CD4-positive, alpha-beta T cell (primary cell): Measurements from ENCODE around the gene CRYGN. TPM values are rescaled to one million over a fixed set of nuclear protein-coding genes. Genes with fewer than 3 reads are reported as not detected.
A peak's percentile ranks its signal among the peaks of the same experiment; 100 is the strongest.

Experiments used
- ATAC-seq: fragments of 200-7000 bp; cut with Tn5 transposase; one replicate; pipeline ENCODE4 v1.10.0; 2022; ENCODE audit warnings: mild to moderate bottlenecking; ENCODE audit not compliant: poor library complexity
- CTCF ChIA-PET: fragments of 350-600 bp; sonication (Branson Sonifier 250); formaldehyde crosslinking; loops from one replicate; lab custom pipeline; 2021; ENCODE audit warnings: antibody characterized with exemption, inconsistent platforms; lab: Charles Lee
- POLR2A ChIA-PET: fragments of 350-600 bp; sonication (Branson Sonifier 250); formaldehyde crosslinking; loops from one replicate; lab custom pipeline; 2021; ENCODE audit warnings: antibody characterized with exemption, inconsistent platforms; lab: Charles Lee
- DNase-seq, 14 experiments: peaks; one replicate each; pipeline ENCODE4 v3.0.0-alpha.2; 2013 to 2020; ENCODE audit warnings: mixed read lengths in 2 of 14
- H3K27ac ChIP-seq, 2 donors: one replicate each; pipeline versions ENCODE4 v1.5.1 to v1.7.0; 2013; ENCODE audit warnings: low read length in 2 of 2, low read depth in 1 of 2, mild to moderate bottlenecking in 1 of 2
- H3K27me3 ChIP-seq, 2 experiments: 1 replicate in 1 of 2; 2 replicates in 1 of 2; pipeline versions ENCODE4 v1.6.1 to v1.7.0; 2013; ENCODE audit warnings: low read length in 2 of 2, control low read depth in 1 of 2, mild to moderate bottlenecking in 1 of 2, moderate library complexity in 1 of 2; ENCODE audit not compliant: insufficient read depth in 2 of 2, control insufficient read depth in 1 of 2
- H3K36me3 ChIP-seq: one replicate; pipeline ENCODE4 v1.6.1; 2013; ENCODE audit warnings: low read length, control low read depth; ENCODE audit not compliant: insufficient read depth
- H3K4me1 ChIP-seq: one replicate; pipeline ENCODE4 v1.6.1; 2013; ENCODE audit warnings: low read length, control low read depth; ENCODE audit not compliant: insufficient read depth
- H3K4me3 ChIP-seq: one replicate; pipeline ENCODE4 v1.5.1; 2013; ENCODE audit warnings: mild to moderate bottlenecking, low read length, moderate library complexity
- H3K9me3 ChIP-seq, 2 experiments: 1 replicate in 1 of 2; 2 replicates in 1 of 2; pipeline versions ENCODE4 v1.6.1 to v1.7.0; 2013; ENCODE audit warnings: low read length in 2 of 2, mild to moderate bottlenecking in 2 of 2, control low read depth in 1 of 2, moderate library complexity in 1 of 2; ENCODE audit not compliant: control insufficient read depth in 1 of 2, insufficient read depth in 1 of 2
- H3K27ac Mint-ChIP-seq: one replicate; pipeline ENCODE4 v1.8.0; 2020; ENCODE audit warnings: mixed read lengths
- H3K27me3 Mint-ChIP-seq: one replicate; pipeline ENCODE4 v1.8.0; 2021; ENCODE audit warnings: mixed read lengths
- H3K36me3 Mint-ChIP-seq: one replicate; pipeline ENCODE4 v1.8.0; 2021; ENCODE audit warnings: low read depth, mixed read lengths
- H3K4me1 Mint-ChIP-seq: one replicate; pipeline ENCODE4 v1.8.0; 2021; ENCODE audit warnings: low read depth, mixed read lengths
- H3K4me3 Mint-ChIP-seq: one replicate; pipeline ENCODE4 v1.8.0; 2020; ENCODE audit warnings: mild to moderate bottlenecking, mixed read lengths
- H3K9me3 Mint-ChIP-seq: one replicate; pipeline ENCODE4 v1.8.0; 2020; ENCODE audit warnings: mixed read lengths
- intact Hi-C, 2 experiments: fragments of 100-400 bp; cut with DNase I in 1 of 2; cut with micrococcal nuclease in 1 of 2; formaldehyde crosslinking; loops; one replicate each; pipeline versions ENCODE4 v1.15.1 to v1.9.0; 2023 to 2025; cut with DNase I, micrococcal nuclease
- total RNA-seq, 174 experiments: library from RNA in 2 of 174; stranded (reverse) in 2 of 174; gene quantifications; one replicate each; pipeline ENCODE4 v1.2.3 and lab custom pipeline; 2021 to 2026
- TF ChIP-seq, protein P1 (sequence below): fragments of 200-600 bp; IDR thresholded peaks from one replicate; pipeline ENCODE4 v1.8.0; 2022; ENCODE audit warnings: antibody characterized with exemption, mild to moderate bottlenecking

The CRYGN gene
- total RNA-seq, 2 experiments from 2014 or later = 0.14 TPM; not detected in 1

DNA sequence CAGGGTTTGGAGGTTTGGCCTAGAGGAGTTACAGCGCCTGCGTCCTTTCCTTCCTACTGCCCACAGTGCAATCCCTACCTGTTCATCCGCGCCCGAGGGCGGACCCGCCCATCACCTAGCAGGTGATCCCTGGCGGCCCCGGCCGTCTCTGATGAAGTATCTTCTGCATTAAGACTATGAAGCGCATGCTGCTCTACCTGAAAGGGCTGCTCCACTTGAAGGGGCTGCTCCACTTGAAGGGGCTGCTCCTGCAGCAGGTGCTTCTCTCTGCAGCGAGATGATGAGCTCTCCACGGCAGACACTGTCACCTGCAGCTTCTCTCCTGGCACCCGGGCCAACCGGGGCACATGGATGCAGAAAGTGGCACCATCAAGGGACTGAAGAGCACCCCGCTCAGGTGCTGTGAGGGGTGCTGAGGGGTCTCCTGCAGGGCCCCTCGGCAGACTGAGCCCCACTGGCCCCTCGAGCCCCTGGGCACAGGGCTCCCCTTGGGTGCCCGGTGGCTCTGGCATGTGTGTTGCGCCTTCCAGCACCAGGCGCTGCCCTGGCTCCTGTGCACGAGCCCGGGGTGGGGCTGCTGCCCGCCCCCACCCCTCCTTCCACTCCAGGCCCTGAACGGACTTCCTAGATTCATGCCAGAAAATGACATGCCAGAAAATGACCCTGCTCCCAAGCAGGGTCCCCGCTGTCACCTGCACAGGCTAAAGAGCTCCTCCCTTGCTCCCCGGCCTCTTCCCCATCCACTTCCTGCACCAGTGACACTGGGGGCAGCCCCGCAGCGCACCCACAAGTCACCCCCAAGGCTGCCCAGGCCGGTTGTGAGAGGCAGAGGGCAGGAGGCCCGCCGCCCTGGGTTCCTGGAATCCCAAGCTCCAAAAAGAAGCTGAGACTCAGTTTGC is 59.5 kb downstream of the CRYGN start:
- CTCF ChIA-PET = interaction anchor here (1.3 to 1.6 kb wide), 3 partner anchors 12 to 68 kb away, joined by 3 to 5 read pairs (median 4); no protein-coding TSS in a partner anchor
- Mint-ChIP-seq H3K27ac (peak overlapping the region; percentile 55), H3K9me3 (no peaks in the 10 kb centered on the region), H3K4me1 (peaks cover 13% of the 10 kb centered on the region), H3K36me3 (peaks cover 29% of the 10 kb centered on the region), H3K4me3 (peak overlapping the region; percentile 54), H3K27me3 (peaks cover 18% of the 10 kb centered on the region)
- ATAC-seq (no peak), DNase-seq (no peak)
- peaks cover 31% of the 10 kb centered on the region for H3K36me3 ChIP-seq
- peaks cover 21% of the 10 kb centered on the region for H3K4me1 ChIP-seq
- H3K9me3 ChIP-seq = peaks cover 0 to 4% of the 10 kb centered on the region in 2 experiments
- TF ChIP-seq, protein P1, sequence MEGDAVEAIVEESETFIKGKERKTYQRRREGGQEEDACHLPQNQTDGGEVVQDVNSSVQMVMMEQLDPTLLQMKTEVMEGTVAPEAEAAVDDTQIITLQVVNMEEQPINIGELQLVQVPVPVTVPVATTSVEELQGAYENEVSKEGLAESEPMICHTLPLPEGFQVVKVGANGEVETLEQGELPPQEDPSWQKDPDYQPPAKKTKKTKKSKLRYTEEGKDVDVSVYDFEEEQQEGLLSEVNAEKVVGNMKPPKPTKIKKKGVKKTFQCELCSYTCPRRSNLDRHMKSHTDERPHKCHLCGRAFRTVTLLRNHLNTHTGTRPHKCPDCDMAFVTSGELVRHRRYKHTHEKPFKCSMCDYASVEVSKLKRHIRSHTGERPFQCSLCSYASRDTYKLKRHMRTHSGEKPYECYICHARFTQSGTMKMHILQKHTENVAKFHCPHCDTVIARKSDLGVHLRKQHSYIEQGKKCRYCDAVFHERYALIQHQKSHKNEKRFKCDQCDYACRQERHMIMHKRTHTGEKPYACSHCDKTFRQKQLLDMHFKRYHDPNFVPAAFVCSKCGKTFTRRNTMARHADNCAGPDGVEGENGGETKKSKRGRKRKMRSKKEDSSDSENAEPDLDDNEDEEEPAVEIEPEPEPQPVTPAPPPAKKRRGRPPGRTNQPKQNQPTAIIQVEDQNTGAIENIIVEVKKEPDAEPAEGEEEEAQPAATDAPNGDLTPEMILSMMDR = no peak
- H3K27ac ChIP-seq = peak overlapping the region; percentile 10 to 29
- POLR2A ChIA-PET = interaction anchor here (1.0 to 1.5 kb wide), 2 partner anchors 49 to 68 kb away, joined by 3 to 6 read pairs; no protein-coding TSS in a partner anchor
- no peak overlapping the region for H3K4me3 ChIP-seq
- H3K27me3 ChIP-seq = peaks cover 4 to 7% of the 10 kb centered on the region in 2 experiments
- intact Hi-C loops = loop anchor here in 1 of 2 experiments (2.0 kb wide), 1 partner anchor 28 kb away; no protein-coding TSS in a partner anchor

DNA sequence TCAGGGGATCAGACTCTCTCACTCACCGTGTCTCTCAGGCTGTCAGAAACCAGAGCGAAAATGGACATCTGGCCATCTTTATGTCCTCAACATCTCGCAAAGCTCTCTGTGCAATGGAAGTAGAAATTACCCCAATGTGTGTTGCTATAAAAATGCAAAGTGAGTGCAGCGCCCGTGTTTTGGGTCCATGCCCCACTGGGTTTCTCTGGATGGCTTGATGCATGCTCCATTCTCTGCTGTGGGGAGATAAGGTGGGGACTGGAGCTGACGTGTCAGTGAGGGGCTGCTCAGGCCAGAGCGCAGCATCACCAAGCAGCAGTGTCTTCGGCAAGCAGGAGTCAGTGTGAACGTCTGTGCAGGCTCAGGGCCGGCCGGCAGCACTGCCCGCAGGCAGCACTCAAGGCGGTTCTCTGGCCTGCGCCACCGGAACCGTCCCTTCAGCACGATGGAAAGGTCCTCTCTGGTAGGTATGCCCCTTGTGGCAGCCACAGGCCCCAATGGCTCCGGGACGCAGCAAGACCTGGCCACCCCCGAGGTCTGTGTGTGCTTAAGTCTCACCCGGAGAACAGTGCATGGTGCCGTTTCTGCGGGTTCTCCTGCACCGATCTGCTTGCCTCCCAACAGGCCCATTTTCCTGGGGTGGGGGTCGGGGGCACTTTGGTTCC is 60.3 kb downstream of the CRYGN start:
- H3K27ac ChIP-seq = no peak overlapping the region
- Mint-ChIP-seq H3K4me1 (peaks cover 13% of the 10 kb centered on the region), H3K4me3 (peak overlapping the region; percentile 49), H3K9me3 (no peaks in the 10 kb centered on the region), H3K27ac (peak overlapping the region; percentile 55), H3K27me3 (peaks cover 18% of the 10 kb centered on the region), H3K36me3 (peaks cover 32% of the 10 kb centered on the region)
- H3K4me1 ChIP-seq = peaks cover 21% of the 10 kb centered on the region
- CTCF ChIA-PET = interaction anchor here (1.4 kb wide), 1 partner anchor 11 kb away, joined by 5 read pairs; no protein-coding TSS in a partner anchor
- DNase-seq = no peak
- H3K9me3 ChIP-seq = peaks cover 0 to 4% of the 10 kb centered on the region in 2 experiments
- H3K4me3 ChIP-seq = no peak overlapping the region
- intact Hi-C loops = loop anchor here in 1 of 2 experiments (2.0 kb wide), 1 partner anchor 29 kb away; no protein-coding TSS in a partner anchor
- POLR2A ChIA-PET = no interaction called here
- peaks cover 33% of the 10 kb centered on the region for H3K36me3 ChIP-seq
- H3K27me3 ChIP-seq = peaks cover 4 to 7% of the 10 kb centered on the region in 2 experiments
- TF ChIP-seq, protein P1 = no peak
- ATAC-seq = no peak

DNA sequence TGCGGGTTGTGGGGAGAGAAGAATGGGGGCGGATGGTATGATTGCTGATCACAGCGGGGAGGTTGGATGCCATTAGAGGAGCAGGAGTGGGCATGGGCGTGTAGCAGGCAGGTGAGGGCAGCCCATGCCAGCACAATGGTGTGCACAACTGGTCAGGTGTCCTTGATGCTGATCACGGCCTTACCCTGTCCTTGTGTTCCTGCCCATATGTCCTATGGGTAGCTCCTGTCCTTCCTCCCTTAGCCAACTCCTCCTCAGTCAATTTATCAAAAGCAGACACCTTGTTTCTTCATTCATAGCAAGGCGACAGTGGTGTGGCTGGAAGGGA is 60.8 kb downstream of the CRYGN start:
- CTCF ChIA-PET = interaction anchor here (1.4 kb wide), 1 partner anchor 11 kb away, joined by 5 read pairs; no protein-coding TSS in a partner anchor
- Mint-ChIP-seq H3K9me3 (no peaks in the 10 kb centered on the region), H3K27me3 (peaks cover 15% of the 10 kb centered on the region), H3K4me3 (no peak overlapping the region), H3K4me1 (peaks cover 13% of the 10 kb centered on the region), H3K27ac (peak overlapping the region; percentile 55), H3K36me3 (peaks cover 36% of the 10 kb centered on the region)
- peaks cover 38% of the 10 kb centered on the region for H3K36me3 ChIP-seq
- peaks cover 4 to 7% of the 10 kb centered on the region in 2 experiments for H3K27me3 ChIP-seq
- peaks cover 0 to 4% of the 10 kb centered on the region in 2 experiments for H3K9me3 ChIP-seq
- no peak overlapping the region for H3K4me3 ChIP-seq
- ATAC-seq (no peak), DNase-seq (no peak)
- POLR2A ChIA-PET = no interaction called here
- H3K4me1 ChIP-seq = peaks cover 21% of the 10 kb centered on the region
- H3K27ac ChIP-seq = no peak overlapping the region
- TF ChIP-seq, protein P1 = no peak
- intact Hi-C loops = no loop called here
